HG03025 (cell line): ENCODE data around the gene SLC35A4.

Source experiments
- ATAC-seq: cut with Tn5 transposase; IDR thresholded peaks from one replicate; pipeline ENCODE4 v1.9.1; 2021; ENCODE audit warnings: mild to moderate bottlenecking, moderate library complexity; ENCODE audit not compliant: unreplicated experiment, low FRiP score

The SLC35A4 gene

DNA sequence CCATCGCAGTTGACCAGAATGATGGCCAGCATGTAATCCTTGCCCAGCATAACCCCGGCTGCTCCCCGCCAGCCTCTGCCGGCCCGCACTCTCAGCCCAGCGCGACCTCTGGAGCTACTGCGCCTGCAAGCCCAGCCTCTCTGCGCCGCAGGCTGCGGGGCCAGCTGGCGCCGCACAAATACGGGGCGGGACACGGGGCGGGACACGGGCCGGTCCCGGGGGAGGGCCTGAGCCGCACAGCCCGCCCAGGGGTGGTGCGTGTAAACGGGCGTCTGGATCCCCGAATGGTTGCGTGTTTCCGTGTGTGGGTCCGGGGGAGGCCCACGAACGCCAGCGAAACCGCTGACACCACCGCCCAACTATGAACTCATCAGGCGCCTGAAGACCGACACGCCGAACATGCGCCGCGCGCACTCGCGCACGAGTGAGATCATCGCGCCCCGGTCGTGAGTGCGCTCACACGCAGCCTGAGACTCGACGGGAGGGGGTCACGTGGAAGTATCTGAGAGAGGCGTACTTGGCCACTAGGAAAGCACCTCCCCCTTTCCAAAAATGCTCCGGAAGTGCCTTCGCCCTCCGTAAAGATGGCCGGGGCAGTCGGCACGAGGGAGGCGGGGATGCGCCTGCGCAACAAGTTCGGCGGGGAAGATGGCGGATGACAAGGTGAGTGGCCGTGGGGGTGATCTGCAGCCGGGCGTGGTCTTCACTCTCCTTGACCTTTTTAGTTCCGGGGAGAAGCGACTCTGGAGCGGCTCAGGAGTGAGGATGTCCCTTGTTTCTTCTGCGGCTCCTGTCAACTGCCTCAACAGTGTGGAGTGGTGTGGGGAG lies at the start of gene SLC35A4, which contains the start of gene APBB3:
Gene SLC35A4 (plus strand): TSS at position 633 of the 828 bp plus-strand sequence. CDS start 2,342 bp downstream, outside the sequence.
Gene APBB3 (minus strand): TSS at position 403 of the 828 bp plus-strand sequence. CDS start 353 bp downstream, at position 50.
- ATAC-seq = peak; percentile 84

DNA sequence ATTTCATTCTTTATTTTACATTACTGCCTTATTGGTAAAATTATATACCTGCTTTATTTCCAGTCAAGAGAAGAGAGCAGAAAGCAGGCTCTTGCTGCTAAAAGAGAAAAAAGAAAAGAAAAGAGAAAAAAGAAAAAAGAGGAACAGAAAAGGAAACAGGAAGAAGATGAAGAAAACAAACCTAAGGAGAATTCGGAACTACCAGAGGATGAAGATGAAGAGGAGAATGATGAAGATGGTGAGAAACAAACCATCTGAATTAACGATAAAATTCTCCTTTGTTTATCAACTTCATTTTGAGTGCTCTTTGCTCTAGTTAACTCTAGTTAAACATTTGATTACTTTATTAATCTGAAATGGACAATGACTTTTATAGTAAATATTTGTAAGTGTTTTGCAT lies 40.6 kb upstream of the SLC35A4 start:
- no peak for ATAC-seq

DNA sequence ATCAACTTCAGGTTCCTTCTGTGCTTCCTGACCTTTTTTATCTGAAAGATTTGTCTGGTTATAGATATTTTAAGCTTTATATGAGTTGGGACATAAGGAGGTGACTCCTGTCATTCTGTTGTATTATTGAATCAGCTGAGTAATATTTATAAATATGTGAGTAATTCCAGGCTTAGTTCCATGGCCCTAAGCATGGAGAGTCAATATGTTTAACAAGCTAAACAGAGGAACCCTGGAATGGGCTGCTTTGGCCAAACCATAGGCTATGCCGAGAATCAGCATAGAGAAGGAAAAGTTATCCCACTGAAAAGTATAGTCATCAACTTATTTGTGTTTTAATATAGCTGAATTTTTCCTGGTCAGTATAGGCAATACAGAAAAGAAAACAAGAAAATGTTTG lies 24.4 kb upstream of the SLC35A4 start:
- no peak for ATAC-seq

- no peak for ATAC-seq
Observed at GRCh38 chr5:140542972-140543371, 21.7 kb upstream of the SLC35A4 start.

DNA sequence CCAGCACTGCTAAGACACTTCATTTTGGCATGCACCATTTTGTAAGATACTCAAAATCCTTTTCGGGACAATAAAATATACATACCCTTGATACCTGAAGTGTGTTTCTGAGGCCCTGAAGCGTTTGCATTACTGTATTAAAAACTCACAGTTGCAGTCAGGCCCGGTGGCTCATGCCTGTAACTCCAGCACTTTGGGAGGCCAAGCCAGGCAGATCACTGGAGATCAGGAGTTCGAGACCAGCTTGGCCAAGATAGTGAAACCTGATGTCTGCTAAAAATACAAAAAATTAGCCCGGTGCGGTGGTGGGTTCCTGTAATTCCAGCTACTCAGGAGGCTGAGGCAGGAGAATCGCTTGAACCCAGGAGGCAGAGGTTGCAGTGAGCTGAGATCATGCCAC lies 19.6 kb upstream of the SLC35A4 start:
- ATAC-seq = no peak

GRCh38 chr5:140545606-140546005 lies 19.0 kb upstream of the SLC35A4 start:
- no peak for ATAC-seq

DNA sequence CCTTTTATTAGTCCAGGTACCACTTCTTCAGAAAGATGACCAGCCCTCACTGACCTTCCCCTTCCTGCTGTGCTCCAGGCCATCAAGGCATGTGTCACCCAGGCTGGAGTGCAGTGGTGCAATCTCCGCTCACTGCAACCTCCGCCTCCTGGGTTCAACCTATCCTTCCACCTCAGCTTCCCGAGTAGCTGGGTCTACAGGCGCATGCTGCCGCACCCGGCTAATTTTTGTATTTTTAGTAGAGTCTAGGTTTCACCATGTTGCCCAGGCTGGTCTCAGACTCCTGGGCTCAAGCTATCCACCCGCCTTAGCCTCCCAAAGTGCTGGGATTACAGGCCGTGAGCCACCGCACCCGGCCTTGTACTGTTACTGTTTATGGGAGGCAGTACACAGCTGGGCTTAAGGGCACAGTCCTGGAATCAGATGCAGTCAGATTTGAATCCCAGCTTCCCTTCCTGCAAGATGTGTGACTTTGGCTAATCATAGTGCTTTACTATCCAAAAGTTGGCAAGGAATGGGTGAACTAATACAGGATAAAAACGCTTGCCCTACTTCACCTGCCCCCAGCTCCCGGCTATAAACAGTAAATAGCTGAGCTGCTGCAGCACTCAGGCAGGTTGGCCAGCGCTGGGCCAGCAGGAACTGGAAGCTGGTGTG lies 17.6 kb upstream of the SLC35A4 start:
- ATAC-seq = no peak

DNA sequence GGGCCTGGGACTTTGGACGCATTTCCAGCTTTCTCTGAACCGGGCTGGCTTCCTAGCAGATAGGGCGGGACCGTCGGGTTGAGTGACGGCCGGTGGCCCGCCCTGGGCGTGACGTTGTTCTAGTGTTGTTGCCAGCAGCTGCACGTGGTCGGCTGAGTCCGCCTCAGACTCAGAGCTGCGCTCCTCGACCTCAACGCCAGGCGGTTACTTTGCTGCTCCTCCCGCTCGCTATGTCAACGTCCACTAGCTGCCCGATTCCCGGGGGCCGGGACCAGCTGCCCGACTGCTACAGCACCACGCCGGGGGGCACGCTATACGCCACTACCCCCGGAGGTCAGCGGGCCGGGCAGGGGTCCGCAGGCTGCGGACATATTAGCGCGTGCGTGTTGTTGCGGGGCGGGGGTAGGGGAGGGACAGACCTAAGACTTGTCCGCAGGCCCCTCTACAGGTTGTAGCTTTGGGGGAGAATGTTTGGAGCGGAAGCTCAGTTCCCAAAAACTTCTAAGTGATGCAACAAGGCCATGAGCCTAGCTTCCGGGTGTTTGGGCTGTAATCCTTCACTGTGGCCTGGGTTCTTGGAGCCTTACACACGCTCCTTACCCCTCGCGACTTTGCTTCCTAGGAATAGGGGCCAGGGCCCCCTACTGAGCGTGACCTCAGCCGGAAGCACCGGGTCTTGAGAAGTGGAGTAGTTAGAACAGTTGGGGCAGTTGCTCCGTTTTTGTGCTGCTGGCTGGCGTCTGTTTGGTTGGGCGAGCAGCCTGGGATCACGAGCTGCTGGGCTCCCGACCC lies 16.9 kb upstream of the SLC35A4 start, which contains the start of gene EIF4EBP3:
Gene EIF4EBP3 (plus strand): TSS at position 155 of the 792 bp plus-strand sequence. CDS start 76 bp downstream, at position 231.
- peak; percentile 97 for ATAC-seq

GRCh38 chr5:140548300-140548688 lies 16.3 kb upstream of the SLC35A4 start:
- no peak for ATAC-seq

GRCh38 chr5:140548791-140549190 lies 15.8 kb upstream of the SLC35A4 start:
- ATAC-seq = no peak

GRCh38 chr5:140549237-140550144 lies 15.1 kb upstream of the SLC35A4 start:
- ATAC-seq = no peak

- no peak for ATAC-seq
Observed at GRCh38 chr5:140550147-140551079, 14.2 kb upstream of the SLC35A4 start.

GRCh38 chr5:140551872-140552271 lies 12.8 kb upstream of the SLC35A4 start:
- no peak for ATAC-seq

GRCh38 chr5:140553657-140554056 lies 11.0 kb upstream of the SLC35A4 start:
- ATAC-seq = no peak

DNA sequence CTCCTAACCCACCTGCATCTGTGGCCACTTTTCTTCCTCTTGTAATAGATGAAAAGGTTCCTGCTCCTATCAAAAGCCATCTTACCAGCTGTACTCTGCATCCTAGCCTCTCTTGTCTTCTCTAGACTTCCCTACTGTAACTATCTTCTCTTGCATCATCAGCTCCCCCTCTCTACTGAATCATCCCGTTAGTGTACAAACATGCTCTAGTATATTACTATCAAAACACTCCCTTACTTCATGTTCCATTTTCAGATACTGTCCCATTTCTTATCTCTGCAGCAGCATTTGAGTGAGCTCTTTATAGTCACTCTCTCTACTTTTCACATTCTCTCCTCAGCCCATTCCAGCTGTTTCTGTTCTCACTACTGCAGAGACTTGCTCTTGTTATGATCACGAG lies 10.2 kb upstream of the SLC35A4 start:
- ATAC-seq = no peak

DNA sequence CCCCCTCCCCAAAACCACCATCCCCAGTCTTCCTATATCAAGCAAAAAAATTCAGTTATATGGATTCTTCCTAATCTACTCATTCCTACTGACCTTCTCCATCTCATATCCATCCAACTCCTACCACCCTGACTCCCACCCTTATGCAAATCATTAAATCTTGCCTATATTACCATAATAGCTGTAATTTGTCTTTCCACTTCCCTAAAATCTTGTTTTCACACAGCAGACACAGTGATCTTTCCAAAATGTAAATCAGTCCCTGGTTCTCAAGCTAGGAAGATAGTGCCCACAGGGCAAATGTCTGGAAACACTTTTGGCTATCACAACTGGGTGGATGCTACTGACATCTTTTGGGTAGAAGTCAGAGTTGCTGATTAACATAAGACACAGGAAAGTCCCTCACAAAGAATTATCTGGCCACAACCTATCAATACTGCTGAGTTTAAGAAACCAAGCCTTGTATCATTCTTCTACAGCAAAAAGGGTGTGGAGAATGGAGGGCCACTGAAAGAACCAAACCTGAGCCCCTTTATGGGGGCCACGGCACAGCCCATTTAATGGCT lies 8.8 kb upstream of the SLC35A4 start:
- ATAC-seq = no peak

DNA sequence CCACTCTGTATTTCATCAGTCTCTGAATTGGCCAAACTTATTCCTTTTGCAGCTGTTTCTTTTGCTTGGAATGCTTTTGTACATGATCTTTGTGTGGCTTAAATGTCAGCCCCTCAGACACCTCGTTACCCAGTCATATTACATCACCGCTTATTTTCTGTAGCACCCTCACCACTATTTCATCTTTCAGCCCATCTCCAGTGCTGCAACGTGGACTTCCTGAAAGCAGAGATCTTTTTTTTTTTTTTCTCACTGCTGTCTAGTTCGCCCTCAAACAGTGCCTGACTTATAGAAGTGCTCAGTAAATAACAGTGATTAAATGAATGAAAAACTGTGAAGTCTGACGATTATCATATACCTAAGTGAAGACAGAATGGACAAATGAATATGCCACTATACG lies 8.2 kb upstream of the SLC35A4 start:
- ATAC-seq = no peak

DNA sequence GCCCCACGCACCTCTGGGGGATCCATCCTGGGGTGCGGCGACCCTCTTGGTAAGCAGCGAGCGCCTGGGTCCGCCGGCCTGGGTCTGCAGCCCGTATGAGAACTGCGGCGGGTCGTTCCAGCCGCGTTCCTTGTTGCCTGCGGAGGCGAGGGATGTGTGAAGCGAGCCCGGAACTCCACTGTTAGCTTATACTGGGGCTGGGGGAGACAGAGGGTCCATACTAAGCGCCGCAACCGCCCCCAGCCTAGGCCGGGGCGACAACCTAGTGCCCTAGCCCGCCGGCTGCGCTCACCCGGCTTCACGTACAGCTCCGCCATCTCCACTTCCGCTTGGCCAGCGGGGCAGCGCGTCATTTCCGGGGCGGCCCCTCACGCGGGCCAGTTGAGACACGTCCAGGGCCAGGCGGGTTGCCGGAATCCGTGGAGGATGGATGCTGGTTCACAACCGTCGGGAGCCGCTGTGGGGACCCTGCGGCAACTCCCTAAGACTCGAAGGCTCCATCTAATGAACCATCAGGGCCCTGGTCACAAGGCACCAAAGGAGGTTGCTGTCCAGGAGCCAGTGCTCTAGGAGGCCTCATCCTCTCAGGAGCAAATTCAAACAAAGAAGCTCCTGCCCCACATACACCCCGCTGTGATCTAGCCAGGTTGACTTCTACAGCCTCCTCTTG lies 7.4 kb upstream of the SLC35A4 start, which contains the start of gene SRA1:
Gene SRA1 (minus strand): TSS at position 338 of the 670 bp plus-strand sequence. CDS start 21 bp downstream, at position 317.
- ATAC-seq = peak; percentile 94
